Measurements from ENCODE around the gene ISX. TPM values are rescaled to one million over a fixed set of nuclear protein-coding genes. Genes with fewer than 3 reads are reported as not detected.
"Not testable (repeated sequence)": the region's sequence is repeated elsewhere in the genome, so short reads cannot be mapped to it uniquely, and the experiment has no call there.

The ISX gene
- total RNA-seq, 2 experiments from 2014 or later: not detected

DNA sequence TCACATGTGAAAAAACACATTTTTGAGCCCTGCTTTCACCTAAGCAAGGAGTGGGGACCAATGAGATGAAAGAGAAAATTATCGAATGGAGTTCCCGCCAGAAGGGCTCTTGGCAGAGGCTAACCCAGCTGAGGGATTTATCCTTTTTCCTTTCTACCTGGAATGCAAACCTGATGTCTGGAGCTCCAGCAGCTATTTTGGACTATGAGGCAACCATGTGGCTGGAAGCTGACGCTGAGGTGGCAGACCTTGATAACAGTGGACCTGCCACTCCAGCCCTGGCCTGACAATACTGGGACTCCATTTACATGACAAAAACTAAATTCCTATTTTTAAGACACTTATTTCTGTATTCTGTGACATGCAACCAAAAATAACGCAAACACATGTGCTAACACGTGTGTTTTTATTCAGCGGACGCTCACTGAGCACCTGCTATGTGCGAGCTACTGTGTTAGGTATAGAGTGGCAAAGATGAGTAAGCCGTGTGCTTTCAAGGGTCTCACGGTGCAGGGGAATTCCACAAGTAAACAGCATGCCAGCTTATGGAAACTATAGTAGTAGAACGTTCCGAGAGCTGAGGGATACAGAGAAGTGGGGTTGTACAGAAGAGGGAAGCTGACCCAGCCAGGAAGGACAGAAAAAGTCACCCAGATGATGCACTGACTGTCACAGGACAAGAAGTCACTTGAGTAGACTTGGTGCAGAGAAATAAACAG, 19.1 kb upstream of the ISX start:
- no peak overlapping the region for H3K27ac Mint-ChIP-seq
- H3K27me3 Mint-ChIP-seq: peaks cover 6% of the 10 kb centered on the region
- ChIA-PET CTCF (no interaction called here), POLR2A (no interaction called here)
- no peak for DNase-seq
- no peaks in the 10 kb centered on the region for H3K36me3 Mint-ChIP-seq (ENCODE audit: low read depth)
- H3K9me3 Mint-ChIP-seq: no peaks in the 10 kb centered on the region
- H3K4me3 Mint-ChIP-seq: no peak overlapping the region
- TF ChIP-seq CTCF (IDR thresholded peaks at IDR 0.05): no peak
- no peak for ATAC-seq
- intact Hi-C loops (cut with micrococcal nuclease): no loop called here
- H3K4me1 Mint-ChIP-seq (ENCODE audit: low read depth): no peaks in the 10 kb centered on the region

DNA sequence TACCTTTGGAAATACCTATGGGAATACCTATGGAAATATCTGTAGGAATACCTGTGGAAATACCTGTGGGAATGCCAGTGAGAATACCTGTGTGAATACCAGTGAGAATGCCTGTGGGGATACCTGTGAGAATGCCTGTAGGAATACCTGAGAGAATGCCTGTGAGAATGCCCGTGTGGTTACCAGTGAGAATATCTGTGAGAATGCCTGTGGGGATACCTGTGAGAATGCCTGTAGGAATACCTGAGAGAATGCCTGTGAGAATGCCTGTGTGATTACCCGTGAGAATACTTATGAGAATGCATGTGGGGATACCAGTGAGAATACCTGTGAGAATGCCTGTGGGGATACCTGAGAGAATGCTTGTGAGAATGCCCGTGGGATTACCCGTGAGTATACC, 15.9 kb upstream of the ISX start:
- H3K9me3 Mint-ChIP-seq; ATAC-seq; POLR2A ChIA-PET; intact Hi-C loops (cut with micrococcal nuclease); H3K4me1 Mint-ChIP-seq (ENCODE audit: low read depth); CTCF ChIA-PET; H3K36me3 Mint-ChIP-seq (ENCODE audit: low read depth); H3K27me3 Mint-ChIP-seq; H3K4me3 Mint-ChIP-seq; DNase-seq; H3K27ac Mint-ChIP-seq: not testable (repeated sequence)

DNA sequence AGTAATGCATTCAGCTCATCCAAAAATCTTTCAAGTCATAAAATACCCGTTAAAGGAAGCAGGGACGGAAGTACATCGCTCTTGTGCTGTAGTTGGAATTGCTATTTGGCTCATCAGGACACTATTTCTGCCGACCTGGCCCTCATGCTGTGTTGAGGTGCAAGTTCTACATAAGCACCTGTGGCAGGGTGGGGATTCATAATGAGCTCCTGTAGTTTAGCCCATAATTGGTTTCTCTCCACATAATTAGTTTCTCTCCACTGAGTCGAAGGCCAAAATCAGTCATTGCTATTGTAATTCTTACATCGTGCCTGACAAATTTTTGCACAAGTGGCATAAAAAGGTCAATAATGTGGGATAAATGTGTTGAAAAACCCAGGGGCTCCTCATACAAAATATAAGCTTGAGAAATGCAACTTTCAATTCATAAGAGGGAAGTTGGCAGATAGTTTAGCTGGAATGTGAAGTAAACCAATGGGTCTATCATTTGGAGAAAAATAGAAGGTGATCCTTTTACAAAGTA, 14.9 kb upstream of the ISX start:
- ChIA-PET POLR2A (no interaction called here), CTCF (no interaction called here)
- H3K9me3 Mint-ChIP-seq: no peaks in the 10 kb centered on the region
- peaks cover 7% of the 10 kb centered on the region for H3K27me3 Mint-ChIP-seq
- H3K4me3 Mint-ChIP-seq: no peak overlapping the region
- DNase-seq (no peak), ATAC-seq (no peak)
- no peak overlapping the region for H3K27ac Mint-ChIP-seq
- H3K36me3 Mint-ChIP-seq (ENCODE audit: low read depth): no peaks in the 10 kb centered on the region
- no peak for TF ChIP-seq CTCF (IDR thresholded peaks at IDR 0.05)
- intact Hi-C loops (cut with micrococcal nuclease): no loop called here
- peaks cover 2% of the 10 kb centered on the region for H3K4me1 Mint-ChIP-seq (ENCODE audit: low read depth)

GRCh38 chr22:35051791-35052190, 14.2 kb upstream of the ISX start:
- Mint-ChIP-seq H3K36me3 (ENCODE audit: low read depth) (no peaks in the 10 kb centered on the region), H3K27me3 (peaks cover 9% of the 10 kb centered on the region), H3K4me1 (ENCODE audit: low read depth) (peaks cover 2% of the 10 kb centered on the region), H3K4me3 (no peak overlapping the region), H3K27ac (no peak overlapping the region), H3K9me3 (no peaks in the 10 kb centered on the region)
- CTCF ChIA-PET: no interaction called here
- ATAC-seq (peak; percentile 90), DNase-seq (peak; percentile 20)
- intact Hi-C loops (cut with micrococcal nuclease): no loop called here
- no peak for TF ChIP-seq CTCF (IDR thresholded peaks at IDR 0.05)
- POLR2A ChIA-PET: no interaction called here

DNA sequence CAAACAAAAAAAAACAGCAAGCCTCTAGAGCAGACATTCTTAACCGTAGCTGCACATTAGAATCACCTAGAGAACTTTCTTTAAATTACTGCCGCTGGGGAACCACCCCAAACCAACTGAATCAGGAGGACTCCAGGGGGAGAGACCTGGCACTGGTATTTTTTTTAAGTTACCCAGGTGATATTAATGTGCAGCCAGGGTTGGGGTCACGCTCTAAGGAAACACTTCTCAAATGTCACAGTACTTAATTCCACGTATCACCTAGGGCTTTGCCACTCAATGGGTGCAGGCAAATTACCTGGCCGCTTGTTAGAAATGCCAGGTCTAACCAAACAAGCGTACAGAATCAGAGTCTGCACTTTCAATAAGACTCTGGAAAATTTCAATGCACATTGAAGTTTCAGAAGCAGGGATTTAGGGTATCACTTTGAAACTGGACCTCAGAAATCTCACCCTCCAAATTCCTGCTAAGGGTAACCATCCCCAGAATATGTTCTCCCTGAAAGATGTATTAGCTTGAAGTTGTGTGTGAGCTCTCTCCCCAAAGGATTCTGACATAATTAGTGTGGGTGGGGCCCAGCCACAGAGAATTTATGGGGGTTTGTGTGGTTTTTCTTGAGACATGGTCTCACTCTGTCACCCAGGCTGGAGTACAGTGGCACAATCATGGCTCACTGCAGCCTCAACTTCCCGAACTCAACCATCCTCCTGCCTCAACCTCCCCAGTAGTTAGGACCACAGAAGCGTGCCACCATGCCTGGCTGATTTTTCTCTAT, 12.7 kb upstream of the ISX start:
- POLR2A ChIA-PET: no interaction called here
- intact Hi-C loops (cut with micrococcal nuclease): no loop called here
- Mint-ChIP-seq H3K36me3 (ENCODE audit: low read depth) (no peaks in the 10 kb centered on the region), H3K27me3 (peaks cover 6% of the 10 kb centered on the region), H3K4me3 (no peak overlapping the region), H3K9me3 (no peaks in the 10 kb centered on the region), H3K27ac (no peak overlapping the region), H3K4me1 (ENCODE audit: low read depth) (peaks cover 2% of the 10 kb centered on the region)
- peak; percentile 4 for DNase-seq
- no peak for TF ChIP-seq CTCF (IDR thresholded peaks at IDR 0.05)
- ATAC-seq: no peak
- CTCF ChIA-PET: no interaction called here

Data from activated CD8-positive, alpha-beta T cell treated with anti-CD3 and anti-CD28 coated beads for 36 hours (primary cell).